GM18508 (cell line): Measurements from ENCODE around the gene GARRE1.
"Not testable (repeated sequence)": the region's sequence is repeated elsewhere in the genome, so short reads cannot be mapped to it uniquely, and the experiment has no call there.

Experiments used
- ATAC-seq: cut with Tn5 transposase; IDR thresholded peaks from one replicate; pipeline ENCODE4 v1.9.1; 2021; ENCODE audit warnings: moderate number of reproducible peaks; ENCODE audit not compliant: insufficient read depth, unreplicated experiment

Gene GARRE1

DNA sequence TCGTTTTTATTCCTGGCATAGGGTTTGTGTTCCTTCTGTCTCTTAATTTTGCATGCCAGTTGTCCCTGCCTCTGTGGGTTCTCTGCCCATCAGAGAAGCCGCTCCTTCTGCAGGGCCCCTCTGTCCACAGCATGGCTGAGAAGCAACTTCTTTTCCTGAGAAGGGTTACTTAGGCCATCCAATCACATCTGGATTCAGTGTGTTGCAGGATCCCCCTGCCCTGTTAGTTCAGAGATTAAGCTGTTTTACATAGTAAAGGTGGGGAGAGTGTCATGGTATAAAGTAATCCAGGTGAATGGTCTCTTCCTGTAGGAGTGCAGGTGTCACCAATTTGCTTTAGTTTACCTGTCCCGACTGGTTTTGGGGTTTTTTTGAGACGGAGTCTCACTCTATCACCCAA is 22.9 kb upstream of the GARRE1 start:
- no peak for ATAC-seq

DNA sequence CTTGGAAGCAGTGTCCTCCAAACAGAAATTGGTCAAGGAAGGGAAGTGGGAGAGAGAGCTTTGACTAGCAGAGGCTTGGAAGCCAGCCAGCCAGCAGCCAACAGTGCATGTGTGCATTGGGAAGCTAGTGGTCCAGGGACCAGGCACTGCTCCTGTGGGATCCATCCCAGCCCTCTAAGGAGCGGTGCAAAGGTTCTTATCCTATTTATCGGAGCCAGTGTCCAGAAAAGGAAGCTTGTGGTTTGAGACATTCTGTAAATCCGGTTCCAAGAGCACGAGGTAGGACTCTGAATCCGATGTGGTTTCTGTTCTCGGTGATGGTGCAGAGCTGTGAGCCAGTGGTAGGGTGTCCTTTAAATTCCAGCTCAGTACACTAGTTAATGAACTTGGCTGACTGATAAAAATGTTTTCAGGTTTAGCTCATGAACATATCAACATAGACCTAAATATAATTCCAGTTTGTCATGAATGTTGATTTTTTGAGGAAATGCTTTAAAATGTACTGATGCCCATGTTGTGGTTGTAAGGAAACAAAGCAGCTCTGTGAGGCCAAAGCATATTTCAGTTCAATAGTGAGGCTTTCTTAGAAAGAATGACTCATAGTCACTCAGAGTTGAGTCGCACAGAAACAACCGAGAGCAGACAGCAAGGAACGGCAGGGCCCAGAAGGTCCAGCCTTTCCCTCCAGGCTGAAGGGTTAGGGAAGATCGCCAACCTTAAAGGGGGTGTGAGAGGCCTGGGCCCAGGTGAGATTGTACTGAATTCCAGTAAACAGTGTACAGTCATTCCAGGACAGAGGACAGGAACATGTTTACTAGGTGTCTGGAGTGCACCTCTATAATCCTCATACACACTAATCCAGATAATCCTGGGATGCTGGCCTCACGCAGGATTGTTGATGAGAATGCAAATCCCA is 21.5 kb upstream of the GARRE1 start:
- ATAC-seq, result no peak

DNA sequence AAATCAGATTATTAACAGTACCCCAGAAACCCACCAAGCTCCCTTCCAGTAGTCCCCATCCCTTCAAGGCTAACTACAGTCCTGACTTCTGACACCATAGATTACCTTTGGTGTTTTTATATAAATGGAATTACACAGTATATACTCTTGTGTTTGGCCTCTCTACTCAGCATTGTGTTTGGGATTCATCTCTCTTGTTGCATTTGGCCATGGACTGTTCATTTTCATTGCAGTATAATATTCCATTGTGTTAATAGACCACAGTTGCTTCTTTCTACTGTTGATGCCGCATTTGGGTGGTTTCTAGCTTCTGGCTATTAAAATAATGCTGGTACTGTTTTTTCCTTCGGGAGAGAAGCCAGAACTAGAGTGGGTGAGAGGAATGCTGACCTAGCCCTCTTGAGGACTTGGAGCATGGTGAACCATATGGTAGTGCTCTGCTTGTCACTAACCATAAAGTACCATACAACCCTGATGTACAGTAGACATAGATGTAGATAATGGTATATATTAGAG is 18.9 kb upstream of the GARRE1 start:
- ATAC-seq, result no peak

DNA sequence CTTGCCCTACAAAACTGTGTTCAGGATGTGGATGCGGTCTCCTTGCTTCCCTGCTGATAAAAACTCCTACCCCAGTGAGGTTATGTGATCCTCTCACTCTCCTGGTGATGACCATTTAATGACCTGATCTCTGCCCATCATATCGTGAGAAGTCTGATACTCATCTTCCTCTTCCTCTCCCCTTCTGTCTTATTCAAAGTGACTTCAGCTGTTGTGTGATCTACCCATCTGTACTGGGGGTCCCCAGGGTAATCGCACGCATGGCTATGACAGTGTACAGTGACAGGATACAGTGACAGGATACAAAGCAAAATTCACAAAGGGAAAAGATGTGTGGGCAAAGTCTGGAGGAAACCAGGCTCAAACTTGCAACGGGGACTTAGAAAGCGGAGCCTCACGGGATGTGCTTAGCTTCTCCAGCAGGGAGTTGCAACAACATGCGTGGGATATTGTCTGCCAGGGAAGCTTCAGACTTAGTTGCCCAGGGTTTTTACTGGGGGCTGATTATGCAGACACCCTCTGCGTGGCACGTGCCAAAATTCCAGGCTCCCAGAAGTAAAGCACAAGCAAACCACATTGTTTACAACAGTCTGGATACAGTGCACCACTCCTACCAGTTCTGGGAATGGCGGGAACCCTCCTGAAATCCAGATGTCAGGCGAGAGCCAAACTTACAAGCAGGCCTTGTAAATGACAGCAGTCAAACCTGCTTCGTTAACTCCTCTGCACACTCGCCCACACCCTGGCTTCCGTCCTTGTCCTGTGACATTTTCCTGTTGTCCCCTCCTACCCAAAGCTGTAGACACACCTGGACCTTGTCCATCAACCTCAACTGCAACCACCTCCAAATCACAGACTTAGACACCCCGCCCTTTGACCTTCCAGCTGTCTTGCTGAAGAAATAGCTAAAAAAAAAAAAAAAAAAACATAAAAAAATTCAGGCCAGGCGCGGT is 18.0 kb upstream of the GARRE1 start:
- no peak for ATAC-seq

DNA sequence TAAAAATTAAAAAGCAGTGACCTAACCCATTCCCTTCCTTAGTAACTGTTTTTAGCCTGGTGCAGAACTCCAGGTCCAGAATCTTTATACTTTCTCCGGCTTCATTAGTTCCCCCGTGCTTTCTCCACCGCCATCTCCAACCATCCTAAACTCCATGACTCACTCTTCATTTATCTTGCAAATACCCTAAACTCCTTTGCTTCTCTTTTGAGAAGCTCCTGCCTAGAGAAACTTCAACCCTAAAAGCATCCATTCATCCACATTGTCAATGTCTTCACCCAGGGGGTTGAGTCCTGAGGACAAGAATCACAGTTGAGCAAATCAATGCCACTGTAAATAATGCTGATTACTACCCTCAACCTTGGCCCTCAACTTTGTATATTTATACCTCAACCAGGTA is 17.1 kb upstream of the GARRE1 start:
- ATAC-seq, result no peak

DNA sequence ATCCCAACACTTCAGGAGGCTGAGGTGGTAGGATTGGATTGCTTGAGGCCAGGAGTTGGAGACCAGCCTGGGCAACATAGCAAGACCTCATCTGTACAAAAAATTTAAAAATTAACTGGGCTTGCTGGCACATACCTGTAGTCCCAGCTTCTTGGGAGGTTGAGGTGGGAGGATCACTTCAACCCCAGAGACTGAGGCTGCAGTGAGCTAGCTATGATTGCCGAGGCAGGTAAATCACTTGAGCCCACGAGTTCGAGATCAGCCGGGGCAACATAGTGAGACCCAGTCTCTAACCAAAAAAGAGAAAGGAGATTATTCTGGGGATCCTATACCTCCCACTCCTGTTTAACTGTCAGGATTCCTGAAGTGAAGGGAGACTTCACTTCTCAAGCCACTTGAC is 16.4 kb upstream of the GARRE1 start:
- no peak for ATAC-seq

DNA sequence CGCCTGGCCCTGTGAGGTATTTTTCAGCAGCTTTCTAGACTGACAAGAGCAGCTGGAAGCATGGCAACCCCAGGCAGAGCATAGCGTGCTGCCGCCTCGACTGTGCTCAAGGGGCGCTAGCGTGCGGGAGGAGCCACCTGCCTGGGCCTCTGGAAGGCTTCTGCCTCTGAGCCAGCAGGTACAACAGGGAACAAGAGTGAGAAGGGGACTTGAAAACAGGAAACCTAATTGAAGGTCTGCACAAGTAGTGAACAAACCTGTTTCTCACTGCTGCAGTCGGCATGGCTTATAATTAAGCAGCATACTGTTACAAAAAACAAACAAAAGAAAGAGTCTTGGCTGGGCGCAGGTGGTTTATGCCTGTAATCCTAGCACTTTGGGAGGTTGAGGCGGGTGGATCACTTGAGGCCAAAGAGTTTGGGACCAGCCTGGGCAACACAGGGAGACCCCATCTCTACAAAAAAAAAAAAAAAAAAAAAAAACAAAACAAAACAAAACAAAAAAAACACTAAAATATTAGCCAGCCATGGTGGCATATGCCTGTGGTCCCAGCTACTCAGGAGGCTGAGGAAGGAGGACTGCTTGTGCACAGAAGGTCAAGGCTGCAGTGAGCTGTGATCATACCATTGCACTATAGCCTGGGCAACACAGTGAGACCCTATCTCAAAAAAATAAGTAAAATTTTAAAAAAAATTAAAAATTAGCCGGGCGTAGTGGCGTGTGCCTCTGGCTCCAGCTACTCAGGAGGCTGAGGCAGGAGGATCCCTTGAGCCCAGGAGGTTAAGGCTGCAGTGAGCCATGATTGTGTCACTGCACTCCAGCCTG is 12.6 kb upstream of the GARRE1 start:
- ATAC-seq, result no peak

DNA sequence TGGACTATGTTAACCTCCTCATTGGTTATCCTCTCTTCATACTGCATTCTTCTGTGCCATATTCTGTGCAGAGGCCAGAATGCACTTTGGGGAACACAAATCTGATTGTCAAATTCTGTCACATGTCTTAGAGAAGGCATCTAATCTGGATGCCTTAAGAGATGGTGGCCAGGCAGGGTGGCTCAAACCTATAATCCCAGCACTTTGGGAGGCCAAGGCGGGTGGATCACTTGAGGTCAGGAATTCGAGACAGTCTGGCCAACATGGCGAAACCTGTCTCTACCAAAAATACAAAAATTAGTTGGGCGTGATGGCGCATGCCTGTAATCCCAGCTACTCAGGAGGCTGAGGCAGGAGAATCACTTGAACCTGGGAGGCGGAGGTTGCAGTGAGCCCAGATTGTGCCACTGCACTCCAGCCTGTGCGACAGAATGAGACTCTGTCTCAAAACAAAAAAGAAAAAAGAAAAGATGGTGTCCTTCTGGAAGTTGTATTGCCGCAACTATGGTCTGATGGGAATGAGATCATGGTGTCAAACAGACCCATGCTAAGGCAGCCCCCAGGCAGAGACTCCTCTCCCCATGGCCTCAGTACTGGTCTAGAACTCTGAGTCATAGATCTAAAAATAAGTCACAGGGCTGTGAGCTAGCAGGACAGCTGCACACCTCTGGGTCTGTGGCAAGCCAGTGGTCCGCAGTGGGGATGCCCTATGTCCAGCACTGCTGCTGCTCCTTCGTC is 11.0 kb upstream of the GARRE1 start:
- ATAC-seq, result not testable (repeated sequence)

DNA sequence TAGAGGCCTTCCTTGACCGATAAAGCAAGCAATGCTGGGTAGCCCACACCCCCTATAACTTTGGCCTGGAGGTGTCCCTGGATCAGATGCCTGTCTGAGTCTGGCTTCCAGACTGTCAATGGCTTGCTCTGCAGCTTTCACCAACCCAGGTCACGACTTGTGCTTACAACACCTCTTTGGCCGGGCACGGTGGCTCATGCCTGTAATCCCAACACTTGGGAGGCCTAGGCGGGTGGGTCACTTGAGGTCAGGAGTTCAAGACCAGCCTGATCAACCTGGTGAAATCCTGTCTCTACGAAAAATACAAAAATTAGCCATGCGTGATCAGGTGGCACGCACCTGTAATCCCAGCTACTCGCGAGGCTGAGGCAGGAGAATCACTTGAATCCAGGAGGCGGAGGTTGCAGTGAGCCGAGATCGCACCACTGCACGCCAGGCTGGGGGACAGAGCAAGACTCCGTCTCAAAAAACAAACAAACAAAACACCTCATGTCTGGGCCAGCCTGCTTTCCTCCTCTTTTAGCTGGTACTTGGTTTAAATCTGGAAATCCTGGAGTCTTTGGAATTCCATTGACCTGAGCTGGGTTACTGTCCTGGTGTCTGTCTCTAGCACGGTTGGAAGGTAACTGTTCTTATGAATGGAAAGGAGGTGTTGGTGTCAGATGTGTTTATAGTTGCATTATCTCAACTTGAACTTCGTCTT is 10.3 kb upstream of the GARRE1 start:
- ATAC-seq, result no peak

DNA sequence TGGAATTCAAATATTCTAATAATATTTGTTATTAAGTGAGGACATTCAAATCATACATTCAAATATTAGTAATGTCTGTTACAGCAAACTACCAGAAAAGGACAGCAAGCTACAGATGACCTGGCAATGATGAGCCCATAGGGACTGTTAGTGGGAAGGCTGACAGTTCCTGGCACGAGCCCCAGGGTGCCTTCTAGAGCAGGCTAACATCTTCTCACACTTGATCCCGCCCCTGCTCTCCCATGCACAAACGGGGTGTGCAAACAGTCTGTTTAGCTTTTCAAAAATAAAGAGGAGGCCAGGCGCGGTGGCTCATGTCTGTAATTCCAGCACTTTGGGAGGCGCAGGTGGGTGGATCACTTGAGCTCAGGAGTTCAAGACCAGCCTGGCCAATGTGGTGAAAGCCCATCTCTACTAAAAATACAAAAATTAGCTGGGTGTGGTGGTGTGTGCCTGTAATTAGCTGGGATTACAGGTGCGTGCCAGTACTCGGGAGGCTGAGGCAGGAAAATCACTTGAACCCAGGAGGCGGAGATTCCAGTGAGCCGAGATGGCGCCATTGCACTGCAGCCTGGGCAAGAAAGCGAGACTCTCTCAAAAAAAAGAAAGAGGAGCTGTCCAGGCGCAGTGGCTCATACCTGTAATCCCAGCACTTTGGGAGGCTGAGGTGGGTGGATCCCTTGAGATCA is 9.6 kb upstream of the GARRE1 start:
- no peak for ATAC-seq

DNA sequence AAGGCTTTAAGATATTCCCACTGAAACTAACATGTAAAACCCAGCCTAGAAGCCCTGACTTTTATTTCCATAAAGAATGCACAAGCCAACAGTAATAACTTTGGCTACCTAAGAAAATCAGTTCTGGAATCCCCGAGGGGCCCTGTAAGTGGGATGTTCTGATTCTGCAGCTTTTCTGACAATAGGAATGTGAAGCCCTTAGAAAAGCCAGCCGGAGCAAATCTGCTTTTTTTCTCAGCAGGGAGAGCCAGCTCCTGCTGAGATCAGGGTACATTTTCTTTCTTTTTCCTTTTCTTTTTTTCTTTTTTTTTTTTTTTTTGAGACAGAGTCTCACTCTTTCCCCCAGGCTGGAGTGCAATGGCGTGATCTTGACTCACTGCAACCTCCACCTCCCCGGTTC is 8.0 kb upstream of the GARRE1 start:
- no peak for ATAC-seq

DNA sequence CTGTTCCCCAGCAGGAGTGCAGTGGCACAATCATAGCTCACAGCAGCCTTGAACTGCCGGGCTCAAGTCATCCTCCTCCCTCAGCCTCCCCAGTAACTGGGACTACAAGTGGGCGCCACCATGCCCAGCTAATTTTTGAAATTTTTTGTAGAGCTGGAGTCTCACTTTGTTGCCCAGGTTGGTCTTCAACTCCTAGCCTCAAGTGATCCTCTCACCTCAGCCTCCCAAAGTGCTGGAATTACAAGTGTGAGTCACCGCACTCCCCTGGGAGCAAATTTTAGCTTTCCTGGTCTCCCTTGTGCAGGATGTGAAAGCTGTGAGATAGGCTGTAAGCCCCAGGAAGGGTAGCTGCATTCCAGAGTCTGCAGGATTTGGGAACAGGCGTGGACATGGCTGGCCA is 5.4 kb upstream of the GARRE1 start:
- no peak for ATAC-seq

DNA sequence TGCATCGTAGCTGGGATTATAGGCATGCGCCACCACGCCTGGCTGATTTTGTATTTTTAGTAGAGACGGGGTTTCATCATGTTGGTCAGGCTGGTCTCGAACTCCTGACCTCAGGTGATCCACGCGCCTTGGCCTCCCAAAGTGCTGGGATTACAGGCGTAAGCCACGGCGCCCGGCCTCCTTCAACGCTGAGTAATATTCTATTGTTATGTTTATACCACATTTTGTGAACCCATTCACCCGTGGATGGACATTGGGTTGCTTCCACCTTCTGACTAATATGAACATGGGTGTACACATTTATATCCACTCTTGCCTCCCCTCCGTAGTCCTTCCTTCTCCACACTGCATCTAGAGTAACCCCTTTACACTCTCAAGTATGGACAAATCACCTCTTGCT is 1.2 kb upstream of the GARRE1 start:
- ATAC-seq, result not testable (repeated sequence)

DNA sequence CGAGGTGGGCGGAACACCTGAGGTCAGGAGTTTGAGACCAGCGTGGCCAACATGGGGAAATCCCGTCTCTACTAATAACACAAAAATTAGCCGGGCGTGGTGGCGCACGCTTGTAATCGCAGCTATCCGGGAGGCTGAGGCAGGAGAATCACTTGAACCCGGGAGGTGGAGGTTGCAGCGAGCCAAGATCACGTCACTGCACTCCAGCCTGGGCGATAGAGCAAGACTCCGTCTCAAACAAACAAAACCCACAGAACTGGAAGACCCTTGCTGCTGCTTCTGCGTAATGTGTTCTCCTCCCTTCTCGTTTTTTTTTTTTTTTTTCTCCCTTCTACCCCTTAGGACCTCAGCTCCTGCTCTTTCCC is 691 bp upstream of the GARRE1 start:
- not testable (repeated sequence) for ATAC-seq

DNA sequence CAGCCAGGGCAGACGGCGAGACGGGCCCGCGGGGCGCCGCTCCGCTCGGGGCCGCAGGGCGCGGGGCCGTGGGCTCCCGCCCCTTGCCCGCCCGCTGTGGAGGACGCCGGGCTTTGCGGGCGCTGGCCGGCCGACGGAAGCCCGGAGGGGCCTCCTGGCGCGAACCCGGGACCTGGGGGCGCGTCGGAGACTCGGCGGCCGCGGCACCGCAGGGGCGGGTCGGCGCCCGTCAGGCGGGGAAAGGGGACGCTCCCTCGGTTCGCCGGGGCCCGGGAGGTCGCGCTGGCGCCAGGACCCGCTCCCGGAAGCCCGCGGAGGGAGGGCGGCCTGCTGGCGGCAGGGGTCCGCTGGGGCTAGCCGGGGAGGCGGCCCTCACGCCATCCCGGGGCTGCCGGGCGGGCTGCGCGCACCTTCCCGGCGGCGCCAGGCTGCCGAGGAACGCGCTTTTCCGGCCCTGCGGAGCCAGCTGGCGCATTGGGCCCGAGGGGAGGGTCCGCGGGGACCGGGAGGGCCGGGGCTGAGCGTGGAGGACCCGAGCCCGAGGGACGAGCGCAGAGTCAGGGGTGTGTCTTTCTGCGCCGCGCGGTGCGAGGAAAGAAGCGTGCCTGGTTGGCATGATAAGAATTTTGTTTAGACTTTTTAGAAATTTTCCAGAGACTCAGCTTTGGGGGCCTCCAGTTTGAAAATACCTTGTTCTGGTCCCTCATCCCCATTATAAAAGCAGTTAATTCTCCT is 511 bp downstream of the GARRE1 start:
- ATAC-seq, result no peak

DNA sequence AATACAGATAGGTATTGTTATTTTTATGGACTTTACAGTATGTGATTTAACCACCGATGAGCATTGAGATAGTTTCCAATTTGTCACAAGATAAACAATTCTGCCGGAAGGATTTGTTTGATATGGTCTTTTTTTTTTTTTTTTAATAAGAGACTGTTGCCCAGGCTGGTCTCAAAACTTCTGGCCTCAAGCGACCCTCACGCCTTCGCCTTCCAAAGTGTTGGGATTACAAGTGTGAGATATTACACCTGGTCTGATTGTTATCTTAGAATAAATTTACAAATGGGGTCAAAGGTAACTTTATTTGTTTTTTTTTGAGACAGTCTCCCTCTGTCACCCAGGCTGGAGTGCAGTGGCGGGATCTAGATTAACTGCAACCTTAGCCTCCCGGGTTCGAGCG is 1.2 kb downstream of the GARRE1 start:
- ATAC-seq, result no peak

DNA sequence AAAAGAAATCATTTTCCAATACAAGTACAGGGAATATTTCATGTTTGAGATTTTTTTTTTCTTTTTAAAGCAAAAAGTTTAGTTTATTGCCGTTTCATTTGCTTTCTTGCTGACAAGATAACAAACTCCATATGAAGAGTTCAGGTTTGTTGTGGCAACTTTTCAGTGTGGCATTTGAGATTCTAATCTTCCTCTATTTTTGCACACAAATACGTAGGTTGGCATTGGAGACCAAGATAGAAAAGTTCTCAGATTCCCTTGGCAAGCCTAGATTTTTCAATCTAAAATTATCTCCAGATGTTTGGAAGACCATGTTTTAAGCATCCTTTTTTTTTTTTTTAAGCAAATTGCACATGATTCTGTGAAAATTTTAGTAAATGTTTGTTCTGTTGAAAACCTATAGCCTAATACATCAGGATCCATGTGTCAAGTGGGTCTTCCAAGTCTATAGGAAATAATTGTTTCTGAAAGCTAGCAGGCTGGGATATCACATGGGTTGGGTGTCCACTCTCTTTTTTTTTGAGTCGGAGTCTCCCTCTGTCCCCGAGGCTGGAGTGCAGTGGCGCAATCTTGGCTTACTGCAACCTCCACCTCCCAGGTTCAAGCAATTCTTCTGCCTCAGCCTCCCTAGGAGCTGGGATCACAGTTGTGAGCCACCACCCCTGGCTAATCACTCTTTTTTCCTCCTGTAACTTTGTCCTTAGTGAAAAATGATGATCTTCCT is 2.6 kb downstream of the GARRE1 start:
- ATAC-seq, result no peak
